Vagina (tissue), 2 donors: ENCODE results near the gene GHRL.

Source experiments
- POLR2A ChIP-seq, 2 donors: fragments of 450-650 bp; IDR thresholded peaks; one replicate each; pipeline ENCODE4 v1.6.1; 2017; ENCODE audit warnings: antibody characterized with exemption in 2 of 2, mild to moderate bottlenecking in 2 of 2, moderate library complexity in 2 of 2
- POLR2AphosphoS5 ChIP-seq, 2 donors: sonication (generic); formaldehyde crosslinking; IDR thresholded peaks; one replicate each; pipeline ENCODE4 v1.9.0; 2017; ENCODE audit warnings: antibody characterized with exemption in 2 of 2, mild to moderate bottlenecking in 2 of 2, low read depth in 1 of 2; ENCODE audit not compliant: insufficient read depth in 1 of 2
- TF ChIP-seq, protein P1 (sequence below), 3 experiments: fragments of 450-650 bp in 2 of 3; fragments of 200-600 bp in 1 of 3; sonication (generic) in 1 of 3; IDR thresholded peaks; one replicate each; pipeline ENCODE4 v1.5.1; 2017 to 2019; ENCODE audit warnings: antibody characterized with exemption in 3 of 3, mild to moderate bottlenecking in 2 of 3, moderate library complexity in 2 of 3

DNA sequence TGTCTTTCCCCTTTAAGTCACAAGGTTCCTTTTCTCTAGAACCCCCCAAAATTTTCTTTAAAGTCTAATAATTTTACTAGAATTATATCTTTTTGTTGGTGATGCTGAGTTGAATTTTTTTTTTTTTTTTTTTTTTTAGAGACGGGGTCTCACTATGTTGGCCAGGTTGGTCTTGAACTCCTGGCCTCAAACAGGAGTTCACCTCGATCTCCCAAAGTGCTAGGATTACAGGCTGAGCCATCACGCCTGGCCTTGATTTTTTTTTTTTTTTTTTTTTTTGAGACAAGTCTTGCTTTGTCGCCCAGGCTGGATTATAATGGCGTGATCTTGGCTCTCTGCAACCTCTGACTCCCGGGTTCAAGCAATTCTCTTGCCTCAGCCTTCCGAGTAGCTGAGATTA is 15.9 kb upstream of the GHRL start:
- TF ChIP-seq, protein P1, sequence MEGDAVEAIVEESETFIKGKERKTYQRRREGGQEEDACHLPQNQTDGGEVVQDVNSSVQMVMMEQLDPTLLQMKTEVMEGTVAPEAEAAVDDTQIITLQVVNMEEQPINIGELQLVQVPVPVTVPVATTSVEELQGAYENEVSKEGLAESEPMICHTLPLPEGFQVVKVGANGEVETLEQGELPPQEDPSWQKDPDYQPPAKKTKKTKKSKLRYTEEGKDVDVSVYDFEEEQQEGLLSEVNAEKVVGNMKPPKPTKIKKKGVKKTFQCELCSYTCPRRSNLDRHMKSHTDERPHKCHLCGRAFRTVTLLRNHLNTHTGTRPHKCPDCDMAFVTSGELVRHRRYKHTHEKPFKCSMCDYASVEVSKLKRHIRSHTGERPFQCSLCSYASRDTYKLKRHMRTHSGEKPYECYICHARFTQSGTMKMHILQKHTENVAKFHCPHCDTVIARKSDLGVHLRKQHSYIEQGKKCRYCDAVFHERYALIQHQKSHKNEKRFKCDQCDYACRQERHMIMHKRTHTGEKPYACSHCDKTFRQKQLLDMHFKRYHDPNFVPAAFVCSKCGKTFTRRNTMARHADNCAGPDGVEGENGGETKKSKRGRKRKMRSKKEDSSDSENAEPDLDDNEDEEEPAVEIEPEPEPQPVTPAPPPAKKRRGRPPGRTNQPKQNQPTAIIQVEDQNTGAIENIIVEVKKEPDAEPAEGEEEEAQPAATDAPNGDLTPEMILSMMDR (IDR thresholded peaks at IDR 0.05) = no peak
- TF ChIP-seq POLR2A (IDR thresholded peaks at IDR 0.05) (no peak), POLR2AphosphoS5 (IDR thresholded peaks at IDR 0.05; ENCODE audit: insufficient read depth in 1 of 2, low read depth in 1 of 2) (no peak)
